Duodenal mucosa (tissue), 2 donors: Measurements from ENCODE around the gene CDC16.
"Not testable (repeated sequence)": the region's sequence is repeated elsewhere in the genome, so short reads cannot be mapped to it uniquely, and the experiment has no call there.

Experiments used
- H3K27ac ChIP-seq: one replicate; pipeline ENCODE4 v1.7.0; 2013; ENCODE audit warnings: low read depth, low read length
- H3K27me3 ChIP-seq, 2 donors: one replicate each; pipeline ENCODE4 v1.7.0; 2013; ENCODE audit warnings: low read length in 2 of 2, control low read depth in 1 of 2; ENCODE audit not compliant: insufficient read depth in 2 of 2, control insufficient read depth in 1 of 2
- H3K36me3 ChIP-seq, 2 donors: one replicate each; pipeline ENCODE4 v1.7.0; 2013; ENCODE audit warnings: low read length in 2 of 2, control low read depth in 1 of 2; ENCODE audit not compliant: insufficient read depth in 2 of 2, control insufficient read depth in 1 of 2
- H3K4me1 ChIP-seq, 2 donors: one replicate each; pipeline ENCODE4 v1.7.0; 2013; ENCODE audit warnings: low read length in 2 of 2, control low read depth in 1 of 2; ENCODE audit not compliant: insufficient read depth in 2 of 2, control insufficient read depth in 1 of 2
- H3K4me3 ChIP-seq, 2 donors: one replicate each; pipeline ENCODE4 v1.7.0; 2013; ENCODE audit warnings: low read length in 2 of 2, low read depth in 1 of 2
- H3K9ac ChIP-seq, 2 donors: one replicate each; pipeline ENCODE4 v1.7.0; 2013; ENCODE audit warnings: low read length in 2 of 2, low read depth in 1 of 2
- H3K9me3 ChIP-seq, 2 donors: one replicate each; pipeline ENCODE4 v1.7.0; 2013; ENCODE audit warnings: low read length in 2 of 2, control low read depth in 1 of 2; ENCODE audit not compliant: control insufficient read depth in 1 of 2

Gene CDC16

DNA sequence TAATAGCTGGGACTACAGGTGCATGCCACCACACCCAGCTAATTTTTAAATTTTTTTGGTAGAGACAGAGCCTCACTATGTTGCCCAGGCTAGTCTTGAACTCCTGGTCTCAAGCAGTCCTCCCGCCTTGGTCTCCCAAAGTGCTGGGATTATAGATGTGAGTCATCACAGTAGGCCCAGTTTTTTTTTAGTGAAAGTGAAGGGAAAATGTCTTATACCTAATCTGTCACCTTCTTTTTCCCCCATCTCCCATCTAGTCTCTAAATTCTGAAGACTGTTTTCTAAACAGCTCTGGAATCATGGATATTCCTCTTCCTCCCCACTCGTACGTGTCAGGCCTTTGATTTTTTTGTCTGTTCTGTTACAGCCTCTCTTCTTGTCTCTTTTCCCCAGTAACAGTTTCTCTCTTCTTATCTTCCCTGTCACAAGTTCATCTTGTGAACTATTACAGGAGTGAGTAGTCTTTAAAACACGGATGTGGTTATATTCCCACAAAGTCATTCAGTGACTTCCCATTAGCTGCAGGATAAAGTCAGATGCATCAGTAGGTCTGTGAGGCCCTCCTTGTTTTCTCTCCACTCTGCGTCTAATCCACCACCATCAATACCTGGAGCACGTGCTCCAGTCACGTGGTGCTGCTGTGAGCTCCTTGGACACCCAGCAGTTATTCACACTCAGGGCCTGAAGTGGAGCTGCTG lies 2.9 kb downstream of the CDC16 start:
- Histone ChIP-seq H3K4me1 (peaks cover 5 to 8% of the 10 kb centered on the region in 2 donors), H3K9me3 (no peaks in the 10 kb centered on the region), H3K4me3 (no peak overlapping the region), H3K9ac (no peak overlapping the region), H3K27me3 (no peaks in the 10 kb centered on the region), H3K27ac (no peak overlapping the region), H3K36me3 (peaks cover 29 to 50% of the 10 kb centered on the region in 2 donors)

DNA sequence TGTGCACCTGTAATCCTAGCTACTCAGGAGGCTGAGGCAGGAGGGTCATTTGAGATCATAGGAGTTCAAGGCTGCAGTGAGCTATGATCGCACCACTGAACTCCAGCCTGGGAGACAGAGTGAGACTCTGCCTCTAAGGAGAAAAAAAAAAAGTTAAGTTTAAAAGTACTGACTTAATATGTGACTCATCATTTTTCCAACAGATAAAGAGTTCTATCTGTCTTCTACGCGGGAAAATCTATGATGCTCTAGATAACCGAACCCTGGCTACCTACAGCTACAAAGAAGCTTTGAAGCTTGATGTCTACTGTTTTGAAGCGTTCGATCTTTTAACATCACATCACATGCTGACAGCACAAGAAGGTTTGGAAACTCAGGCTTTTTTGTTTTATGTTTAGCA lies 7.2 kb downstream of the CDC16 start:
- H3K9me3 ChIP-seq, result no peaks in the 10 kb centered on the region
- no peaks in the 10 kb centered on the region for H3K27me3 ChIP-seq
- no peak overlapping the region for H3K27ac ChIP-seq
- no peaks in the 10 kb centered on the region for H3K4me1 ChIP-seq
- H3K36me3 ChIP-seq, result peaks cover 61 to 91% of the 10 kb centered on the region in 2 donors
- no peak overlapping the region for H3K9ac ChIP-seq
- H3K4me3 ChIP-seq, result no peak overlapping the region

DNA sequence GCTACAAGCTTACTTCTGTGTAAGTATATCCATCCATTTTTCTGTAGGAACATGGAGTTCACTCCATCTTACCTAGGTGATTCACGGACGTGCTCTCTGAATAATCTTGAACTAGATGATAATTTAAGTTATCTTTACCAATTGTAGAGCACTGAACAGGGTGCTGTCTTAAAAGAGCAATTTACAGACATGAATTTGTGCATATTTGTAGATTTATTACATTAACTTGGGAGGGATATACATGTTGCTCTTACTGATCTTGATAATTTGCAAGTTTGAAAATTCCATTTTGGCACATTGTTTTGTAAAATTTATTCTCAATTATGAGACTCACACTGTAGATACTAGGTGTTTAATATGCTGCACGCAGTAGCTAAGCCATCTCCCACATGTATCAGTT lies 9.3 kb downstream of the CDC16 start:
- H3K36me3 ChIP-seq, result peaks cover 59 to 92% of the 10 kb centered on the region in 2 donors
- H3K4me1 ChIP-seq, result no peaks in the 10 kb centered on the region

DNA sequence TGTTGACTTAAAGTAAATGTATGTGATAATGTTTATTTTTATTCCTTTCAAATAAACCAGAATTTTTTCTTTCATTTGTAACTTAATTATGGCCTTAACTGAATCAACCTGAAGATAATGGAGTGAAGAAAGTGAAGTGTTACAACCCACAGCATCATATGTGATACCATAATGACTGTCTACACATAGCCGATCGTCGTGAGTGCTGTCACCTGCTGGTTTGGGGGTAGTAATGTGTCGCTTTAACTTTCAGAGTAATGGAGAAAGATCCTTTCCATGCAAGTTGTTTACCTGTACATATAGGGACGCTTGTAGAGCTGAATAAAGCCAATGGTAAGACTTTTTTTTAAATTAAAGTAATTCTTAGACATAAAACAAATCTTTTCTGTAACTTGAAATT lies 9.9 kb downstream of the CDC16 start:
- no peaks in the 10 kb centered on the region for H3K27me3 ChIP-seq
- no peaks in the 10 kb centered on the region for H3K4me1 ChIP-seq
- H3K27ac ChIP-seq, result no peak overlapping the region
- no peak overlapping the region for H3K4me3 ChIP-seq
- H3K9ac ChIP-seq, result no peak overlapping the region
- peaks cover 56 to 92% of the 10 kb centered on the region in 2 donors for H3K36me3 ChIP-seq
- H3K9me3 ChIP-seq, result no peaks in the 10 kb centered on the region

More for the DNA sequence above, 9.3 kb downstream of the CDC16 start:
- H3K9me3 ChIP-seq, result no peaks in the 10 kb centered on the region
- H3K4me3 ChIP-seq, result no peak overlapping the region
- H3K27ac ChIP-seq, result no peak overlapping the region
- no peaks in the 10 kb centered on the region for H3K27me3 ChIP-seq
- H3K9ac ChIP-seq, result no peak overlapping the region

DNA sequence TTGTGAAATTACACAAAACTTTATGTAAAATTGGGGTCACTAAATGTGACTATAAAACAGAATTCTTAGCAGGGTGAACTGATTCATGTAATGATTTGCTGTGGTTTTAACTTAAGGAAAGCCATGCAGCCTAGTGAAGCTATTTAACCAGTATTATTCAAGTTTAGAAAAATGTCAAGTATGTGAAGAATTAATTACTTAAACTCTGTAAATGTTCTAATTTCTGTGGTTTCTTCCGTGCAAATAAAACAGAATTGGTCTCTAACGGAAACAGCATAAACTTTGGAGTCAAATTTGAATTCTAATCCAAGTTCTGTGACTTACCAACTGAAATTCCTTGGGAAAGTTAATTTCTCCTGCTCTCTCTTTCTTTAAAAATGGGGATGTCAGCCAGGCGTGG lies 13.3 kb downstream of the CDC16 start:
- Histone ChIP-seq H3K27me3 (no peaks in the 10 kb centered on the region), H3K9me3 (no peaks in the 10 kb centered on the region), H3K36me3 (peaks cover 56 to 87% of the 10 kb centered on the region in 2 donors), H3K4me3 (no peak overlapping the region), H3K4me1 (no peaks in the 10 kb centered on the region), H3K9ac (no peak overlapping the region), H3K27ac (no peak overlapping the region)

DNA sequence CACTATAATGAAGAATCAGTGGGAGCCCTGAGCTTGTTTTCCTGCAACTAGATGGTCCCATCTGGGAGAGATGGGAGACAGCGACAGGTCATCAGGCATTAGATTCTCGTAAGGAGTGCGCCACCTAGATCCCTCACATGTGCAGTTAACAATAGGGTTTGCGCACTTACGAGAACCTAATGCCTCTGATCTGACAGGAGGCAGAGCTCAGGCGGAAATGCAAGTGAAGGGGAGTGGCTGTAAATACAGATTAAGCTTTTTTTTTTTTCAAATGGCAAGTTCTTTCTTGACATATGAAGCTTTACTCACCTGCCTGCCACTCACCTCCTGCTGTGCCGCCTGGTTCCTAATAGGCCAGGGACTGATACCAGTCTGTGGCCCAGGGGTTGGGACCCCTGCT lies 14.4 kb downstream of the CDC16 start:
- no peaks in the 10 kb centered on the region for H3K4me1 ChIP-seq
- H3K9ac ChIP-seq, result no peak overlapping the region
- H3K4me3 ChIP-seq, result no peak overlapping the region
- no peaks in the 10 kb centered on the region for H3K9me3 ChIP-seq
- H3K27me3 ChIP-seq, result no peaks in the 10 kb centered on the region
- H3K27ac ChIP-seq, result no peak overlapping the region
- H3K36me3 ChIP-seq, result peaks cover 50 to 85% of the 10 kb centered on the region in 2 donors

DNA sequence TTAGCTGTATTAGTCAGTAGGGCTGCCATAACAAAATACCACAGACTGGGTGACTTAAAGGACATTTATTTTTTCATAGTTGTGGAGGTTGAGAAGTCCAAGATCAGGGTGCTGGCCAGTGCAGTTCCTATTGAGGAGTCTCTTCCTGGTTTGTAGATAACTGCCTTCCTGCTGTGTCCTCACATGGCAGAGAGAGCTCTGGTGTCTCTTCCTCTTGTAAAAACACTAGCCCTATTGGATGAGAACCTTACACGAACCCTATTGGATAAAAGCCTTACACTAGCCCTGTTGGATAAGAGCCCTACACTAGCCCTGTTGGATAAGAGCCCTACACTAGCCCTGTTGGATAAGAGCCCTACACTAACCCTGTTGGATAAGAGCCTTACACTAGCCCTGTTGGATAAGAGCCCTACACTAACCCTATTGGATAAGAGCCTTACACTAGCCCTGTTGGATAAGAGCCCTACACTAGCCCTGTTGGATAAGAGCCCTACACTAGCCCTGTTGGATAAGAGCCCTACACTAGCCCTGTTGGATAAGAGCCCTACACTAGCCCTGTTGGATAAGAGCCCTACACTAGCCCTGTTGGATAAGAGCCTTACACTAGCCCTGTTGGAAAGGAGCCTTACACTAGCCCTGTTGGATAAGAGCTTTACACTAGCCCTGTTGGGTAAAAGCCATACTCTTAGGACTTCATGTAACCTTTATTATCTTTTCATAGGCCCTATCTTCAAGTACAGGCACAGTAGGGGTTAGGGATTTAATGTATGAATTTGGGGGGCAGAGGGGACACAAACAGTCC lies 17.1 kb downstream of the CDC16 start:
- H3K4me1 ChIP-seq, H3K27me3 ChIP-seq, H3K4me3 ChIP-seq, H3K9ac ChIP-seq, H3K27ac ChIP-seq, H3K9me3 ChIP-seq: not testable (repeated sequence)
- H3K36me3 ChIP-seq, result peaks cover 40 to 75% of the 10 kb centered on the region in 2 donors

DNA sequence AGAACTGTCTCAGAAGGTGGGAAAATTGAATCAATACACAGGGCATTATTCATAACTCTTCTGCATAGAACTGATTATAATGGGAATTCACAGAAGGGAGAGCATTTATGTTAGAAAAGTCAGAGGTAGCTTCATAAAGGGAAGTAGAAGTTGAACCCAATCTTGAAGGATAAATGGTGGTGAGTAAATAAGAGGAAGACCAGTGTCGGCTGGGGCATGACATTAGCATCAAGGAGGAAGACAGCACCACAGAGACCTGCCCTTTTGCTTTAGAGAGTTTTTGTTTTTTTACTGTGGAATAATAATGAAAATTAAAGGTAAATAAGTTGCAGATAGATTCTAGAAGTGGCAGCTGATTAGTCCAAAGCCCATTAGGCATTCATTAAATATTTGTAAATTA lies 21.9 kb downstream of the CDC16 start:
- Histone ChIP-seq H3K27ac (no peak overlapping the region), H3K9ac (no peak overlapping the region), H3K4me3 (no peak overlapping the region), H3K36me3 (peaks cover 45 to 74% of the 10 kb centered on the region in 2 donors), H3K9me3 (no peaks in the 10 kb centered on the region), H3K27me3 (no peaks in the 10 kb centered on the region), H3K4me1 (peaks cover 0 to 4% of the 10 kb centered on the region in 2 donors)

DNA sequence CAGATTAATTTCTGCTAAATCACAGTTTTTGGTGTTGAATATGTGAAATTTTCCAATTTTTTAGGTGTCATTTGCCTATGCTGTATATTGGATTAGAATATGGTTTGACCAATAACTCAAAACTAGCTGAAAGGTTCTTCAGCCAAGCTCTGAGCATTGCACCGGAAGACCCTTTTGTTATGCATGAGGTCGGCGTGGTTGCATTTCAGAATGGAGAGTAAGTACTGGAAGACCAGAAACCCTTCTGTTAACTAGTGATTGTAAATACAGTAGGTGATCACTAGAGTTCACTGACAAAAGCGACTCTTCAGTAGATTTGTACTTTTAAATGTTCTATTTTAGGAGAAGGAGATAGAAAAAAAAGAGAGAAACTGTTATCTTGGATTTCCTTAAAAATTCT lies 22.3 kb downstream of the CDC16 start:
- Histone ChIP-seq H3K27me3 (no peaks in the 10 kb centered on the region), H3K4me3 (no peak overlapping the region), H3K27ac (no peak overlapping the region), H3K9me3 (no peaks in the 10 kb centered on the region), H3K9ac (no peak overlapping the region), H3K4me1 (peaks cover 0 to 5% of the 10 kb centered on the region in 2 donors), H3K36me3 (peaks cover 46 to 72% of the 10 kb centered on the region in 2 donors)

DNA sequence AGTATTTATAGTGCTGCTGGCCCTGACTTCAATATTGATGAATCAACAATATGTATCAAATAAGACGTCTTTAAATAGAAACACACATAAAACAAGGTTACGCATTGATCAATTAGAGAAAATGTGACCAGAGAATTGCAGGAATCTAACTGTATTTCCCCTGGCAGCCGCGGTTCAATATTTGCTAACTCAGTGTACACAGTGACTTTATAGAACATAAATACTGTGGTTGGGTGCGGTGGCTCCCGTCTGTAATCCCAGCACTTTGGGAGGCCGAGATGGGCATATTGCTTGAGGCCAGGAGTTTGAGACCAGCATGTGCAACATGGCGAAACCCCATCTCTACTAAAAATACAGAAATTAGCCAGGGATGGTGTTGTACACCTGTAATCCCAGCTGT lies 23.9 kb downstream of the CDC16 start:
- Histone ChIP-seq H3K4me1 (peaks cover 0 to 5% of the 10 kb centered on the region in 2 donors), H3K36me3 (peaks cover 47 to 71% of the 10 kb centered on the region in 2 donors), H3K27ac (no peak overlapping the region), H3K9me3 (no peaks in the 10 kb centered on the region), H3K27me3 (no peaks in the 10 kb centered on the region), H3K9ac (no peak overlapping the region), H3K4me3 (no peak overlapping the region)
